GM23338 (cell line): ENCODE results near the gene CD44. TPM values are rescaled to one million over a fixed set of nuclear protein-coding genes. Genes with fewer than 3 reads are reported as not detected.

Source experiments
- ATAC-seq: fragments of 200-7000 bp; cut with Tn5 transposase; 3 replicates; pipeline ENCODE4 v1.9.1; 2020
- DNase-seq: peaks from one replicate; pipeline ENCODE4 v3.0.0-alpha.2; 2015; ENCODE audit warnings: low spot score
- H2AFZ ChIP-seq: fragments of 200-600 bp; sonication (generic); 2 replicates; pipeline ENCODE4 v1.8.0; 2016; ENCODE audit warnings: antibody characterized with exemption, mild to moderate bottlenecking, moderate library complexity
- H3F3A ChIP-seq: fragments of 200-600 bp; sonication (generic); replicated peaks from 2 replicates; pipeline ENCODE4 v1.8.0; 2017; ENCODE audit warnings: antibody characterized with exemption, mixed run types, low read depth
- H3K27ac ChIP-seq: fragments of 200-600 bp; sonication (generic); 2 replicates; pipeline ENCODE4 v1.6.1; 2016; ENCODE audit warnings: low read depth
- H3K27me3 ChIP-seq: fragments of 200-600 bp; sonication (generic); 2 replicates; pipeline ENCODE4 v1.8.0; 2016; ENCODE audit warnings: mild to moderate bottlenecking, mixed run types, moderate library complexity; ENCODE audit not compliant: insufficient read depth
- H3K36me3 ChIP-seq: fragments of 200-600 bp; sonication (generic); 2 replicates; pipeline ENCODE4 v1.8.0; 2016; ENCODE audit warnings: mild to moderate bottlenecking; ENCODE audit not compliant: insufficient read depth
- H3K4me1 ChIP-seq: fragments of 200-600 bp; sonication (generic); 2 replicates; pipeline ENCODE4 v1.8.0; 2016; ENCODE audit warnings: mild to moderate bottlenecking, moderate library complexity; ENCODE audit not compliant: insufficient read depth
- H3K4me2 ChIP-seq: fragments of 200-600 bp; sonication (generic); 2 replicates; pipeline ENCODE4 v1.7.1; 2017; ENCODE audit warnings: mixed run types
- H3K4me3 ChIP-seq: fragments of 200-600 bp; sonication (generic); 2 replicates; pipeline ENCODE4 v1.6.1; 2016; ENCODE audit warnings: mixed run types
- H3K79me2 ChIP-seq: fragments of 200-600 bp; sonication (generic); replicated peaks from 2 replicates; pipeline ENCODE4 v1.8.0; 2017; ENCODE audit warnings: mild to moderate bottlenecking; ENCODE audit not compliant: insufficient read depth
- H3K9me2 ChIP-seq: fragments of 200-600 bp; sonication (generic); 2 replicates; pipeline ENCODE4 v1.8.0; 2017; ENCODE audit not compliant: insufficient read depth
- H4K20me1 ChIP-seq: fragments of 200-600 bp; sonication (generic); replicated peaks from 2 replicates; pipeline ENCODE4 v1.8.0; 2017; ENCODE audit warnings: mild to moderate bottlenecking; ENCODE audit not compliant: insufficient read depth
- H3K27ac Mint-ChIP-seq: 2 replicates; pipeline ENCODE4 v1.8.0; 2020; ENCODE audit warnings: inconsistent platforms, mild to moderate bottlenecking, moderate library complexity, mixed read lengths
- H3K27me3 Mint-ChIP-seq: 3 replicates; pipeline ENCODE4 v1.8.0; 2022; ENCODE audit warnings: low read depth, mild to moderate bottlenecking, moderate library complexity, mixed read lengths, inconsistent platforms; ENCODE audit not compliant: insufficient read depth, poor library complexity
- H3K36me3 Mint-ChIP-seq: 3 replicates; pipeline ENCODE4 v1.8.0; 2021; ENCODE audit warnings: low read depth, mild to moderate bottlenecking, inconsistent platforms, moderate library complexity, mixed read lengths
- H3K4me1 Mint-ChIP-seq: 3 replicates; pipeline ENCODE4 v1.8.0; 2020; ENCODE audit warnings: mild to moderate bottlenecking, inconsistent platforms, mixed read lengths
- H3K4me3 Mint-ChIP-seq: 3 replicates; pipeline ENCODE4 v1.8.0; 2021; ENCODE audit warnings: moderate library complexity, mild to moderate bottlenecking, inconsistent platforms, mixed read lengths
- H3K9me3 Mint-ChIP-seq: 3 replicates; pipeline ENCODE4 v1.8.0; 2020; ENCODE audit warnings: moderate library complexity, mild to moderate bottlenecking, inconsistent platforms, mixed read lengths
- CREB1 ChIP-seq: fragments of 250-450 bp; sonication (Bioruptor Pico); IDR thresholded peaks from 2 replicates; pipeline ENCODE4 v1.5.0; 2020; ENCODE audit warnings: low read depth, mild to moderate bottlenecking, moderate library complexity
- CTCF ChIP-seq, 2 experiments: fragments of 200-600 bp in 1 of 2; sonication (generic) in 1 of 2; conservative IDR thresholded peaks; 2 replicates each; pipeline versions ENCODE4 v1.5.1 to v1.6.1; 2016 to 2017; ENCODE audit warnings: antibody characterized with exemption in 2 of 2, low read depth in 2 of 2, mild to moderate bottlenecking in 2 of 2, moderate library complexity in 1 of 2
- ETS1 ChIP-seq: IDR thresholded peaks from 2 replicates; pipeline ENCODE4 v1.6.1; 2016; ENCODE audit warnings: antibody characterized with exemption
- EZH2 ChIP-seq: fragments of 200-600 bp; sonication (generic); IDR thresholded peaks from one replicate; pipeline ENCODE4 v1.8.0; 2017; ENCODE audit warnings: antibody characterized with exemption, mild to moderate bottlenecking, low read depth; ENCODE audit not compliant: unreplicated experiment
- EZH2phosphoT487 ChIP-seq: fragments of 200-600 bp; sonication (generic); IDR thresholded peaks from one replicate; pipeline ENCODE4 v1.8.1; 2018; ENCODE audit warnings: antibody characterized with exemption; ENCODE audit not compliant: unreplicated experiment
- JUNB ChIP-seq: IDR thresholded peaks from one replicate; pipeline ENCODE4 v1.6.1; 2016; ENCODE audit warnings: antibody characterized with exemption; ENCODE audit not compliant: unreplicated experiment
- NANOG ChIP-seq: IDR thresholded peaks from 2 replicates; pipeline ENCODE4 v1.6.1; 2016; ENCODE audit warnings: antibody characterized with exemption, borderline replicate concordance
- POLR2AphosphoS5 ChIP-seq: IDR thresholded peaks from 2 replicates; pipeline ENCODE4 v1.6.1; 2016; ENCODE audit warnings: antibody characterized with exemption, low read depth
- REST ChIP-seq: IDR thresholded peaks from one replicate; pipeline ENCODE4 v1.6.1; 2018; ENCODE audit warnings: antibody characterized with exemption; ENCODE audit not compliant: unreplicated experiment
- STAT1 ChIP-seq: IDR thresholded peaks from one replicate; pipeline ENCODE4 v1.6.1; 2016; ENCODE audit warnings: antibody characterized with exemption; ENCODE audit not compliant: unreplicated experiment
- ZNF114 ChIP-seq: fragments of 250-450 bp; sonication (Bioruptor Pico); IDR thresholded peaks from 2 replicates; pipeline ENCODE4 v1.5.0; 2020; ENCODE audit warnings: mild to moderate bottlenecking, moderate library complexity
- ZNF331 ChIP-seq: fragments of 250-450 bp; sonication (Bioruptor Pico); IDR thresholded peaks from 2 replicates; pipeline ENCODE4 v1.5.0; 2020; ENCODE audit warnings: low read depth, mild to moderate bottlenecking, moderate library complexity
- ZNF462 ChIP-seq: fragments of 250-450 bp; sonication (Bioruptor Pico); IDR thresholded peaks from 2 replicates; pipeline ENCODE4 v1.5.0; 2020; ENCODE audit warnings: mild to moderate bottlenecking, moderate library complexity
- polyA plus RNA-seq: library from polyadenylated mRNA; unstranded; fragments of >200 nt; fragmentation: Nextera tagmentation; extraction: Ambion mirVana; gene quantifications from 2 replicates; pipeline ENCODE4 v1.2.1, GENCODE V29; 2016
- total RNA-seq: library from RNA; depleted of rRNA; stranded (reverse); fragments of >200 nt; shearing (Covaris generic); gene quantifications from 2 replicates; pipeline ENCODE4 v1.2.3, GENCODE V29; 2014

CD44 gene
- total and polyA plus RNA-seq, 2 experiments from 2014 or later: 4.0 to 10.1 TPM

GRCh38 chr11:35131094-35131493, 7.9 kb upstream of the CD44 start:
- H3K4me3 ChIP-seq: no peak overlapping the region
- Mint-ChIP-seq H3K36me3 (no peaks in the 10 kb centered on the region), H3K27me3 (no peaks in the 10 kb centered on the region), H3K27ac (no peak overlapping the region), H3K4me3 (no peak overlapping the region), H3K4me1 (peaks cover 5% of the 10 kb centered on the region), H3K9me3 (no peaks in the 10 kb centered on the region)
- no peak overlapping the region for H3K27ac ChIP-seq
- 0 out of 2 replicates have a peak overlapping the region, but pooled peaks have one; percentile 32 for H2AFZ ChIP-seq
- H3K79me2 ChIP-seq: no peaks in the 10 kb centered on the region
- 0 out of 2 replicates have a peak, but pooled peaks cover 11% of the 10 kb centered on the region for H3K4me1 ChIP-seq
- H3K36me3 ChIP-seq: no peaks in the 10 kb centered on the region
- H3K9me2 ChIP-seq: no peaks in the 10 kb centered on the region
- no peak for TF ChIP-seq ZNF114 (CRISPR knock-in tag)
- TF ChIP-seq ETS1: no peak
- no peak for TF ChIP-seq CTCF (conservative IDR thresholded peaks at IDR 0.05; ENCODE audit: low read depth in 2 of 2)
- no peak for TF ChIP-seq CREB1 (CRISPR knock-in tag)
- TF ChIP-seq EZH2: no peak
- TF ChIP-seq ZNF331 (CRISPR knock-in tag): no peak
- TF ChIP-seq ZNF462 (CRISPR knock-in tag): no peak
- TF ChIP-seq REST: no peak
- no peak for TF ChIP-seq NANOG
- no peak for TF ChIP-seq EZH2phosphoT487
- no peak for TF ChIP-seq POLR2AphosphoS5
- no peak for TF ChIP-seq STAT1
- TF ChIP-seq JUNB: no peak
- ATAC-seq (no peak), DNase-seq (no peak)
- H3K27me3 ChIP-seq: 0 out of 2 replicates have a peak, but pooled peaks cover 3% of the 10 kb centered on the region
- no peaks in the 10 kb centered on the region for H3F3A ChIP-seq
- no peak overlapping the region for H3K4me2 ChIP-seq
- no peaks in the 10 kb centered on the region for H4K20me1 ChIP-seq
